ENCODE measurements around the gene PEAK1.

Gene PEAK1

GRCh38 chr15:77126529-77127326 lies 293.2 kb downstream of the PEAK1 start:
- WGBS (ENCODE audit: extremely low coverage, insufficient coverage, low lambda C conversion rate), result no CpG with 5 or more reads among the region's 3 CpGs
- Histone ChIP-seq H3K4me1 (ENCODE audit: control insufficient read depth, low read depth, low read length) (no peaks in the 10 kb centered on the region), H3K36me3 (ENCODE audit: control insufficient read depth, insufficient read depth, low read length) (no peaks in the 10 kb centered on the region), H3K23ac (ENCODE audit: low read length) (no peak overlapping the region), H3K79me1 (ENCODE audit: low read length) (no peaks in the 10 kb centered on the region), H3K9ac (ENCODE audit: low read length) (no peak overlapping the region), H2BK5ac (ENCODE audit: low read length) (no peak overlapping the region), H2AK5ac (ENCODE audit: low read length) (no peak overlapping the region), H4K5ac (ENCODE audit: low read length) (no peak overlapping the region), H3K4ac (ENCODE audit: low read depth, low read length) (no peak overlapping the region), H3K27ac (ENCODE audit: low read depth, low read length) (no peak overlapping the region), H3K79me2 (ENCODE audit: control insufficient read depth, insufficient read depth, low read length) (no peaks in the 10 kb centered on the region), H2BK15ac (replicated peaks; ENCODE audit: low read depth) (no peak overlapping the region), H3K4me3 (ENCODE audit: low read length) (no peak overlapping the region), H3K4me2 (ENCODE audit: low read length) (no peak overlapping the region), H3K18ac (ENCODE audit: low read length) (no peak overlapping the region), H2BK120ac (ENCODE audit: low read depth, low read length) (no peak overlapping the region), H4K8ac (ENCODE audit: low read depth, low read length) (no peak overlapping the region), H3K56ac (ENCODE audit: low read length) (no peak overlapping the region), H3K27me3 (ENCODE audit: insufficient read depth, low read length, poor library complexity) (no peaks in the 10 kb centered on the region)
- no peak for DNase-seq

GRCh38 chr15:77123854-77124253 lies 296.1 kb downstream of the PEAK1 start:
- no peak overlapping the region for H3K27ac ChIP-seq (ENCODE audit: low read depth, low read length)
- no peak overlapping the region for H2BK5ac ChIP-seq (ENCODE audit: low read length)
- H3K79me2 ChIP-seq (ENCODE audit: control insufficient read depth, insufficient read depth, low read length), result no peaks in the 10 kb centered on the region
- no CpG with 5 or more reads among the region's 1 CpG for WGBS (ENCODE audit: extremely low coverage, insufficient coverage, low lambda C conversion rate)
- no peak overlapping the region for H3K9ac ChIP-seq (ENCODE audit: low read length)
- H3K4me1 ChIP-seq (ENCODE audit: control insufficient read depth, low read depth, low read length), result no peaks in the 10 kb centered on the region
- H3K56ac ChIP-seq (ENCODE audit: low read length), result no peak overlapping the region
- no peak overlapping the region for H2BK15ac ChIP-seq (replicated peaks; ENCODE audit: low read depth)
- no peak overlapping the region for H4K5ac ChIP-seq (ENCODE audit: low read length)
- H3K4me2 ChIP-seq (ENCODE audit: low read length), result no peak overlapping the region
- no peak overlapping the region for H3K23ac ChIP-seq (ENCODE audit: low read length)
- no peak overlapping the region for H2BK120ac ChIP-seq (ENCODE audit: low read depth, low read length)
- H3K4me3 ChIP-seq (ENCODE audit: low read length), result no peak overlapping the region
- no peak overlapping the region for H3K4ac ChIP-seq (ENCODE audit: low read depth, low read length)
- no peaks in the 10 kb centered on the region for H3K36me3 ChIP-seq (ENCODE audit: control insufficient read depth, insufficient read depth, low read length)
- H3K18ac ChIP-seq (ENCODE audit: low read length), result no peak overlapping the region
- H3K79me1 ChIP-seq (ENCODE audit: low read length), result no peaks in the 10 kb centered on the region
- no peak for DNase-seq
- no peak overlapping the region for H2AK5ac ChIP-seq (ENCODE audit: low read length)
- no peak overlapping the region for H4K8ac ChIP-seq (ENCODE audit: low read depth, low read length)
- no peaks in the 10 kb centered on the region for H3K27me3 ChIP-seq (ENCODE audit: insufficient read depth, low read length, poor library complexity)

- H3K4ac ChIP-seq (ENCODE audit: low read depth, low read length), result no peak overlapping the region
- no peak overlapping the region for H3K9ac ChIP-seq (ENCODE audit: low read length)
Measured at GRCh38 chr15:77122576-77122975, 297.3 kb downstream of the PEAK1 start.

GRCh38 chr15:77121599-77121998 lies 298.3 kb downstream of the PEAK1 start:
- Histone ChIP-seq H2BK120ac (ENCODE audit: low read depth, low read length) (no peak overlapping the region), H3K23ac (ENCODE audit: low read length) (no peak overlapping the region), H2BK5ac (ENCODE audit: low read length) (no peak overlapping the region), H3K4me3 (ENCODE audit: low read length) (no peak overlapping the region), H3K79me1 (ENCODE audit: low read length) (no peaks in the 10 kb centered on the region), H3K4ac (ENCODE audit: low read depth, low read length) (no peak overlapping the region), H3K9ac (ENCODE audit: low read length) (no peak overlapping the region), H3K4me2 (ENCODE audit: low read length) (no peak overlapping the region), H3K27me3 (ENCODE audit: insufficient read depth, low read length, poor library complexity) (no peaks in the 10 kb centered on the region), H4K5ac (ENCODE audit: low read length) (no peak overlapping the region), H2AK5ac (ENCODE audit: low read length) (no peak overlapping the region), H2BK15ac (replicated peaks; ENCODE audit: low read depth) (no peak overlapping the region), H3K18ac (ENCODE audit: low read length) (no peak overlapping the region), H4K8ac (ENCODE audit: low read depth, low read length) (no peak overlapping the region), H3K36me3 (ENCODE audit: control insufficient read depth, insufficient read depth, low read length) (no peaks in the 10 kb centered on the region), H3K4me1 (ENCODE audit: control insufficient read depth, low read depth, low read length) (no peaks in the 10 kb centered on the region), H3K56ac (ENCODE audit: low read length) (no peak overlapping the region), H3K79me2 (ENCODE audit: control insufficient read depth, insufficient read depth, low read length) (no peaks in the 10 kb centered on the region), H3K27ac (ENCODE audit: low read depth, low read length) (no peak overlapping the region)
- no CpG with 5 or more reads among the region's 1 CpG for WGBS (ENCODE audit: extremely low coverage, insufficient coverage, low lambda C conversion rate)
- no peak for DNase-seq

More at GRCh38 chr15:77122576-77122975, 297.3 kb downstream of the PEAK1 start:
- H3K23ac ChIP-seq (ENCODE audit: low read length), result no peak overlapping the region
- no peak overlapping the region for H4K8ac ChIP-seq (ENCODE audit: low read depth, low read length)
- H3K4me2 ChIP-seq (ENCODE audit: low read length), result no peak overlapping the region
- no peak overlapping the region for H3K4me3 ChIP-seq (ENCODE audit: low read length)
- no peak overlapping the region for H2AK5ac ChIP-seq (ENCODE audit: low read length)
- no peaks in the 10 kb centered on the region for H3K79me1 ChIP-seq (ENCODE audit: low read length)
- H3K18ac ChIP-seq (ENCODE audit: low read length), result no peak overlapping the region
- H2BK120ac ChIP-seq (ENCODE audit: low read depth, low read length), result no peak overlapping the region
- no CpG with 5 or more reads among the region's 2 CpGs for WGBS (ENCODE audit: extremely low coverage, insufficient coverage, low lambda C conversion rate)
- no peaks in the 10 kb centered on the region for H3K79me2 ChIP-seq (ENCODE audit: control insufficient read depth, insufficient read depth, low read length)
- no peak for DNase-seq
- no peaks in the 10 kb centered on the region for H3K4me1 ChIP-seq (ENCODE audit: control insufficient read depth, low read depth, low read length)
- H3K36me3 ChIP-seq (ENCODE audit: control insufficient read depth, insufficient read depth, low read length), result no peaks in the 10 kb centered on the region
- H4K5ac ChIP-seq (ENCODE audit: low read length), result no peak overlapping the region
- no peak overlapping the region for H3K56ac ChIP-seq (ENCODE audit: low read length)
- H3K27me3 ChIP-seq (ENCODE audit: insufficient read depth, low read length, poor library complexity), result no peaks in the 10 kb centered on the region
- no peak overlapping the region for H3K27ac ChIP-seq (ENCODE audit: low read depth, low read length)
- no peak overlapping the region for H2BK5ac ChIP-seq (ENCODE audit: low read length)
- no peak overlapping the region for H2BK15ac ChIP-seq (replicated peaks; ENCODE audit: low read depth)

GRCh38 chr15:77120576-77120975 lies 299.3 kb downstream of the PEAK1 start:
- H3K9ac ChIP-seq (ENCODE audit: low read length), result no peak overlapping the region
- H2BK120ac ChIP-seq (ENCODE audit: low read depth, low read length), result no peak overlapping the region
- no peak overlapping the region for H2BK15ac ChIP-seq (replicated peaks; ENCODE audit: low read depth)
- no peak overlapping the region for H3K56ac ChIP-seq (ENCODE audit: low read length)
- H3K4me2 ChIP-seq (ENCODE audit: low read length), result no peak overlapping the region
- H4K5ac ChIP-seq (ENCODE audit: low read length), result no peak overlapping the region
- H3K4ac ChIP-seq (ENCODE audit: low read depth, low read length), result no peak overlapping the region
- no peaks in the 10 kb centered on the region for H3K36me3 ChIP-seq (ENCODE audit: control insufficient read depth, insufficient read depth, low read length)
- H2AK5ac ChIP-seq (ENCODE audit: low read length), result no peak overlapping the region
- H3K4me1 ChIP-seq (ENCODE audit: control insufficient read depth, low read depth, low read length), result no peaks in the 10 kb centered on the region
- no peak overlapping the region for H3K4me3 ChIP-seq (ENCODE audit: low read length)
- no peak overlapping the region for H3K23ac ChIP-seq (ENCODE audit: low read length)
- no peaks in the 10 kb centered on the region for H3K27me3 ChIP-seq (ENCODE audit: insufficient read depth, low read length, poor library complexity)
- no peaks in the 10 kb centered on the region for H3K79me2 ChIP-seq (ENCODE audit: control insufficient read depth, insufficient read depth, low read length)
- WGBS (ENCODE audit: extremely low coverage, insufficient coverage, low lambda C conversion rate), result no CpG with 5 or more reads among the region's 4 CpGs
- H3K79me1 ChIP-seq (ENCODE audit: low read length), result no peaks in the 10 kb centered on the region
- no peak overlapping the region for H4K8ac ChIP-seq (ENCODE audit: low read depth, low read length)
- no peak for DNase-seq
- H3K18ac ChIP-seq (ENCODE audit: low read length), result no peak overlapping the region
- H2BK5ac ChIP-seq (ENCODE audit: low read length), result no peak overlapping the region
- H3K27ac ChIP-seq (ENCODE audit: low read depth, low read length), result no peak overlapping the region

GRCh38 chr15:77119446-77119845 lies 300.5 kb downstream of the PEAK1 start:
- Histone ChIP-seq H3K4me1 (ENCODE audit: control insufficient read depth, low read depth, low read length) (no peaks in the 10 kb centered on the region), H3K27me3 (ENCODE audit: insufficient read depth, low read length, poor library complexity) (no peaks in the 10 kb centered on the region), H2AK5ac (ENCODE audit: low read length) (no peak overlapping the region), H2BK120ac (ENCODE audit: low read depth, low read length) (no peak overlapping the region), H4K5ac (ENCODE audit: low read length) (no peak overlapping the region), H3K79me2 (ENCODE audit: control insufficient read depth, insufficient read depth, low read length) (no peaks in the 10 kb centered on the region), H2BK5ac (ENCODE audit: low read length) (no peak overlapping the region), H3K4ac (ENCODE audit: low read depth, low read length) (no peak overlapping the region), H3K4me3 (ENCODE audit: low read length) (no peak overlapping the region), H3K4me2 (ENCODE audit: low read length) (no peak overlapping the region), H3K23ac (ENCODE audit: low read length) (no peak overlapping the region), H3K36me3 (ENCODE audit: control insufficient read depth, insufficient read depth, low read length) (no peaks in the 10 kb centered on the region), H3K79me1 (ENCODE audit: low read length) (no peaks in the 10 kb centered on the region), H3K9ac (ENCODE audit: low read length) (no peak overlapping the region), H3K27ac (ENCODE audit: low read depth, low read length) (no peak overlapping the region), H4K8ac (ENCODE audit: low read depth, low read length) (no peak overlapping the region), H3K18ac (ENCODE audit: low read length) (no peak overlapping the region), H3K56ac (ENCODE audit: low read length) (no peak overlapping the region), H2BK15ac (replicated peaks; ENCODE audit: low read depth) (no peak overlapping the region)
- DNase-seq, result no peak
- no CpG with 5 or more reads among the region's 1 CpG for WGBS (ENCODE audit: extremely low coverage, insufficient coverage, low lambda C conversion rate)

Data from mesendoderm (in vitro differentiated cells).